Sciatic nerve (tissue), 2 donors: ENCODE measurements around the gene TAF4. TPM values are rescaled to one million over a fixed set of nuclear protein-coding genes. Genes with fewer than 3 reads are reported as not detected.

Experiments used
- ATAC-seq: fragments of 200-7000 bp; cut with Tn5 transposase; one replicate; pipeline ENCODE4 v1.9.1; 2020; ENCODE audit warnings: mild to moderate bottlenecking, moderate library complexity
- DNase-seq: peaks from one replicate; pipeline ENCODE4 v3.0.0-alpha.2; 2020; ENCODE audit warnings: low spot score
- intact Hi-C: fragments of 100-400 bp; cut with DNase I; formaldehyde crosslinking; loops from one replicate; pipeline ENCODE4 v1.14.2; 2022
- microRNA-seq: library from miRNA; unstranded; fragments of <30 nt; microRNA quantifications from one replicate; pipeline ENCODE4 v1.2.0, GENCODE V29; 2020
- total RNA-seq: library from RNA; stranded (reverse); fragmentation: NEBNext Ultra II Directional; extraction: Animal tissue kit (Norgen Biotek cat#: 25700); gene quantifications from one replicate; pipeline ENCODE4 v1.2.1, GENCODE V29; 2021
- donor health status: DM: no; HTN: no; CAD: no.
- donor health status: DM: no; HTN: no; CAD: no.

Gene TAF4
- total RNA-seq, 1 donor from 2014 or later, result 20.1 TPM

DNA sequence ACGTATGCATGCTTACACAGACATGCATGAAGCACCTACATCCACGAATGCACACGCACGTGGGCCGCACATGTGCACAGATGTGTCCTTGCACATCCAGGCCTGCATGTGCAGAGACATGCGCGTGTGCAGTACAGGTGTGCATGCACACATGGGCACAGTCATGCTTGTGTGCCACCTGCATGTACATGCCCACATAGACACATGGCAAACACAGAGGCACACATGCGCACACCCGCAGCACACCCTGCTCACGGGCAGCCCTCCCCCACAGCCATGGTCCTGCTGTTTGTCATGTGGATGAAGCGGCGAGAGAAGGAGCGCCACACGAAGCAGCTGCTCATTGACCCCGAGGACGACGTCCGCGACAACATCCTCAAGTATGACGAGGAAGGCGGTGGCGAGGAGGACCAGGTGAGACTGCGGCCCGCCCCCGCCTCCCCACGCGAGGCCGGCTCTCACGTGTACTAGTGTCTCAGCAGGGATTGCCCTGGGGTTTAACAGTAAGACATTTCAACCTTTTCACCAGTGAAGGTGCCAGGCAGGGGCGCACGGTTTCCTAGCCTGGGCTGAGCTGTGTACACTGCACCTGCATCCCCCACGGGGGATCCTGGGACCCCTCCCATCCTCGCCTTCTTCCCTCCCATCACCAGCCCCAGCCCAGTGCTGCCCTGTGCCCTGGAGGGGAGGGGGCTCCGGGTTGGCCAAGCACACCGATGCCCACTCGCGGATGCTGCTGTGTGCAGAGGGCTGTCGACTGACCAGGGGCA lies 132.8 kb downstream of the TAF4 start:
- intact Hi-C loops, result no loop called here
- no peak for DNase-seq
- no peak for ATAC-seq

DNA sequence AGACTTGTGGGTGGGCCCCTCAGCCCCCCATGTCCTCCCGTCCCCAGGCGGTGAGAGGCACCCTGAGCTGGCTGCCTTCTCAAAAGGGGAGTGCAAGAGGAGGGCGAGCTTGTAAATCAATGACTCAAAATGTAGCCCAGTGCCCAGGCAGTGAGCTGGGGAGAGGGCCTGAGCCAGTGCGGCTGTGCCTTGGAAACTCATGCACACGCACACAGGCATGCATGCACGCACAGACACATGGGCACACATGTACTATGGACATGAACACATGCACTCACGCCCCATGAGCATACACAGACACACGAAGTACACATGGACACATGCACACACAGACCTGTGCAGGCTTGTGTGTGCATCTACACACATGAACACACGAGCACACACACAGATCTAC lies 133.5 kb downstream of the TAF4 start:
- ATAC-seq, result no peak
- DNase-seq, result no peak
- intact Hi-C loops, result no loop called here

DNA sequence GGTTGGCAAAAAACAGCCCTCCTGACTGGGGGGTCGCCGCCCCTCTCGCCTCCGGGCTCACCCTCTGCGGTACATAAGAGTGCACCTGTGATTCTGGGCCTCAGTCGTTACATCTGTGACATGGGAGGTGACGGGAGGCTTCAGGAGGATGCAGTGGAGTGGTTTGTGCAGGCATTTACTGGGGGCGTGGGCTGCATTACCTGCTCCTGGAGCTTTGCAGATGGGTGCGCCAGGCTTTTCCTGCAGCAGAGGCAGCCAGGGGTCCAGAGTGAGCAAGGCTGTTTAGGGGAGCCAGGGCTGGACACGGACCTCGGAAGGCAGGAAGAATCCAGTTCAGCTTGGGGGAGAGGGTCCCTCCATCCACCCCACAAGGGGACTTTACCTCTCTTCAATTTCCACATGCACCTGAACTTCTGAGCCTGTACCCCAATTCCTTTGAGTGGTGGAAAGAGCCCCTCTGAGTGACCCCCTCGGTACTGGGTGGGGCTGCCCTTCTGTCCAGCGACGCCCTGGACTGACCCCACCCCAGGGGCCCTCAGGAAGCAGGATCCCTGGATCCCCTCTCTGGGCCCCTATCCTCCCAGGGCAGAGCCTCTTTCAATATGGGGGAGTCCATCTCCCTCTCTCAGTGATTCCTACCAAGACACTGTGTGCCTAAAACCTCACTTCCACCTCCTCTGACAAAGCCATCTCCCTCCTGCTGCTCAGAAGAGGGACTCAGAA lies 134.0 kb downstream of the TAF4 start:
- intact Hi-C loops, result no loop called here
- no peak for DNase-seq
- no peak for ATAC-seq

DNA sequence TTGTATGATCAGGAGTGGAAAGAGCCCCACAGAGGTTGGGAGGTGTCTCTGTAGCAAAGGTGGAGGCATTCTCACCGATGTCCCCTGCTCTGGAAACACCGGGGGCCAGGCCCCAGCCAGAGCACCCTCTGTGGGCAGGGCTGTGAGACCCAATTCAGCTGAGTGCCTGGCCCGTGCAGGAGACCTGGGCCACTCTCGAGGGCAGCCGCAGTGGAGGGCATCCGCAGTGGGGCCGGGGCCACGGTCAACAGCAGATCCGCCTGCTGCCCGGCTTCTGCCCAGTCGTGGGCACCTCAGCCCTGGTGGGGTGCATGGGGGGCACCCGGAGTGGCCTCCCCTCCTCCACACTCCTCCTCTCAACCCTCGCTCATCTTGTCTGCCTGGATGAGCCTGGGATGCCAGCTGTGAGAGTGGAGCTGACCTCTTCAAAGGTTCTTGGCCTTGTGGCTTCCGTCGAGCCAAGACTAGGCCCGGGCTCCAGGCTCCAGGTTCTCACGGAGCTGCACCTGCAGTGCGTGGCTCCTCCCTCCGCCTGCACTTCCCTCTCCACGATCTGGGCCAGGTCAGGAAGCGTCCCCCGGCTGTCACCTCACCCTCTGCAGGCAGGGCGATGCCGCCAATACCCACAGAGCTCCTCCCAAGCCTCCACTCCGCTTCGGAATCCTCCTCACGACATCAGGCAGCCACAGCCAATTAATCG lies 134.8 kb downstream of the TAF4 start:
- intact Hi-C loops, result no loop called here
- DNase-seq (no peak), ATAC-seq (no peak)

DNA sequence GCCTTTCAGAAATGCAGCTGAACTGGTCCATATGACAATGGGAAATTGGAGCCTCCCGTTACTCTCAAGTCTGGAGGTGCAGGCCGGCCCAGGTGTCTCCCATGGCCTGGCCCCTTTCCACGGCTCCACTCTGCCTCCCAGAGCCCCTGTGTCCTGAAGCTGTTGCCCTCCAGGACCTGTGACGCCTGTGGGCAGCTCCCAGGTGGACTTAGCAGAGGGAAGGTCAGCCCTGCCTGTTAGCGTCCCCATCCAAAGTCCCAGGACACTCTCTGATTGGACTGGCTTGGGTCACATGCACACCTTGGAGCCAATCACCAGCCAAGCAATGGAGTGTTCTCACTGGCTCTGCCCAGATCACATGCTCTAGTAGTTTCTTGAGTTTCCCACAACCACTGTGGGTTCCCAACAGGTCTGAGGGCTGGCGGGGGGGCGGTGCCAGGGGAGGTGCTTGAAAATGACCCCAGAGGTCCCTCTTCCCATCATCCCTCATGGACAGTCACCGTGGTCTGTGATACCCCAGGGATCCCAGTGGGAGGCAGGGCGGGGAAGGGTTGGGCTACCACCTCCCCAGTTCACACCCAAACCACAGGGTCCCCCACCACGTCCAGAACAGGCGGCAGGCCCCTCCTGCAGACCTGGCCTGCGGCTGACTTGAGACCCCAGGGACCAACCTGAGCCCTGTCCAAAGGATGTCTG lies 135.6 kb downstream of the TAF4 start:
- no peak for DNase-seq
- ATAC-seq, result no peak
- intact Hi-C loops, result no loop called here

DNA sequence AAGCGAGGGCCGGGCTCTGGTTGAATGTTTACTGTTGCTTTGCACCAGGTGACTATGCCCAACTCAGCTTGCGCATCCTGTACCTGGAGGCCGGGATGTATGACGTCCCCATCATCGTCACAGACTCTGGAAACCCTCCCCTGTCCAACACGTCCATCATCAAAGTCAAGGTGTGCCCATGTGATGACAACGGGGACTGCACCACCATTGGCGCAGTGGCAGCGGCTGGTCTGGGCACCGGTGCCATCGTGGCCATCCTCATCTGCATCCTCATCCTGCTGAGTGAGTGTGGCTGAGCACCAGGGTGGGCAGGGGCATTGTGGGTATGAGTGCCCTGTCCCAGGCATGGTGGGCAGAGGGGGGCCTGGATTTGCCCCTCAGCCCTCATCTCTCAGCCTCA lies 136.1 kb downstream of the TAF4 start:
- DNase-seq (no peak), ATAC-seq (no peak)
- intact Hi-C loops, result no loop called here

DNA sequence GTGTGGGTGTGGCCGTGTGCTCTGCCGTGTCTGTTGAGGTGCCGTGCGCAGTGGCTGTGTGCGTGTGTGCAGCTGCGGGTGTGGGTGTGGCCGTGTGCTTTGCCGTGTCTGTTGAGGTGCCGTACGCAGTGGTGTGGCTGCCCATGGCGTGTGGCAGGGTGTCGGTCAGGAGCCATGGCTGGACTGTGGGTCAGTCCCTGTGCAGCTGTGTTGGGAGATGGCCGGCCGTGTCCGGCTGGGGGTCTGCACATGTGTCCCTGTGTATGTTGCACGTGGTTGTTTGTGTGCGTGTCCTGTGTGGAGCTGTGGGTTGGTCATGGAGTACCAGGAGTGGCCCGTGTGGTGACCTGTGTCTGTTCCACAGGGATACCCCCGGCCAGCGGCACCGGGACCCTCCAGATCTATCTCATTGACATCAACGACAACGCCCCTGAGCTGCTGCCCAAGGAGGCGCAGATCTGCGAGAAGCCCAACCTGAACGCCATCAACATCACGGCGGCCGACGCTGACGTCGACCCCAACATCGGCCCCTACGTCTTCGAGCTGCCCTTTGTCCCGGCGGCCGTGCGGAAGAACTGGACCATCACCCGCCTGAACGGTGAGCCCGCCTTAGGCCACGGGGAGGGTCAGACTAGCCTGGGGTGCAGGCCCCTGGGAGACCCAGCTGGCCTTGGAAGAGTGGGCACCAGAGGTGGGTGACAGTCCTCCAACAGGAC lies 137.7 kb downstream of the TAF4 start:
- DNase-seq (no peak), ATAC-seq (no peak)
- intact Hi-C loops, result no loop called here

DNA sequence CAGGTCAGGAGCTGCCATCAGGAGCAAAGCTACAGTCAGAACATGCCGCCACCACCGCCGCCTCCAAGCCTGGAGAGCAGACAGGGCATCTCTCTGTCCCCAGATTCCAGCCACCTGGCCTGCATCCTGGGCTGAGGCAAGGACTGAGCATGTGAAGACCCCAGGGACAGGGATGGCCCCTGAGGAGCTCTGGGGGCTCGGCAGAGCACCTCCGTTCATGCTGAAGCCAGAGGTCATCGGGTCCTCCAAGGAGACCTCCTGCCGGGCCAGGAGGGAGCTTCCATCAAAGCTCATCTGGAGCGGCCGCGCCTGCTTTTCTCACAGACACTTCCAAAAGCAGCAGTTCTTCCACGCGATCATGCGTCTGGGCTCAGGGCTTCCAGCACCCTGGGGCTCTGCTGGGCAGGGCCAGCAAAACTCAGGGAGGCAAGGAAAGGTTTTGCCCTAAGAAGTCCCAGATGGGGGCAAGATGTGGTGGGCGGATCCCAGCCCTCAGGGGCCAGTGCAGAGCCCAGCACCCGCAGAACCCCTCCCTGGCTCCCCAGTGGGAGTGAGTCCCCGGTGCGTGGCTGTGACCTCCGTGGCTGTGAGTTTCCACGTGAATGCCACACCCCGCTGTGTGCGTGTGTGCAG lies 138.4 kb downstream of the TAF4 start:
- intact Hi-C loops, result no loop called here

DNA sequence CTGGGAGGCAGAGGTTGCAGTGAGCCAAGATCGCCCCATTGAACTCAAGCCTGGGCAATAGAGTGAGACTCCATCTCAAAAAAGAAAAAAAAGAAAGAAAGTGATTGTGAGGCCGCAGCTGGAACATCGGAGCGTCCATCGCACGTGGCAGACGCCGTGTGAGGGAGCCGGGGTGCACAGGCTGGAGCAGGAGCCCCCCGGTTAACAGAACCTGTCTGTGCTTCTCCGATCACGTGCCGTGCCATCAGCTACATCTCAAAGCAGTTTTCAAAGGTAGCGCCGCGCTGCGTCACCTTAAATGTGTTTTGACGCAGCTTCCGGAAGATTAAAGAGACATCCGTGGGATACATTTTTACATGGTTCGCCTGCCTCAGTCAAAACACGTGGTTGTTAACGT lies 138.9 kb downstream of the TAF4 start:
- intact Hi-C loops, result no loop called here
- ATAC-seq (no peak), DNase-seq (no peak)

More for the DNA sequence above, 138.4 kb downstream of the TAF4 start:
- no peak for DNase-seq
- ATAC-seq, result no peak

DNA sequence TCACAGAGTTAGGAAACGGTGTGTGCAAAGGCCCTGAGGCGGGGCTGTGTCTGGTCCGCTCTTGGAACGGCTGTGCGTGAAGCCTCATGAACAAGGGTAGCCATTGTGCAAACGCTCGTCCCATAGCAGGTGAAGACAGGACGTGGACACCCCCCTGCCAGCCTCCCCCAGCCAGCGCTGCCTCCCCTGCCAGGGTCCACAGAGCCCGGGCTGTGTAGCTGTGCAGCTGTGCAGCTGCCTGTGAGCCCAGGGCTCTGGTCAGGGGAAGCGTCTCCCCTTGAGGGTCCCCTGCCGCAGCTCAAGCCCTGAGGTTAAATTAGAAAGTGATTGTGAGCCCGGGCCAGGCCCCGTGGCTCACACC lies 139.4 kb downstream of the TAF4 start:
- ATAC-seq (no peak), DNase-seq (no peak)
- intact Hi-C loops, result no loop called here

DNA sequence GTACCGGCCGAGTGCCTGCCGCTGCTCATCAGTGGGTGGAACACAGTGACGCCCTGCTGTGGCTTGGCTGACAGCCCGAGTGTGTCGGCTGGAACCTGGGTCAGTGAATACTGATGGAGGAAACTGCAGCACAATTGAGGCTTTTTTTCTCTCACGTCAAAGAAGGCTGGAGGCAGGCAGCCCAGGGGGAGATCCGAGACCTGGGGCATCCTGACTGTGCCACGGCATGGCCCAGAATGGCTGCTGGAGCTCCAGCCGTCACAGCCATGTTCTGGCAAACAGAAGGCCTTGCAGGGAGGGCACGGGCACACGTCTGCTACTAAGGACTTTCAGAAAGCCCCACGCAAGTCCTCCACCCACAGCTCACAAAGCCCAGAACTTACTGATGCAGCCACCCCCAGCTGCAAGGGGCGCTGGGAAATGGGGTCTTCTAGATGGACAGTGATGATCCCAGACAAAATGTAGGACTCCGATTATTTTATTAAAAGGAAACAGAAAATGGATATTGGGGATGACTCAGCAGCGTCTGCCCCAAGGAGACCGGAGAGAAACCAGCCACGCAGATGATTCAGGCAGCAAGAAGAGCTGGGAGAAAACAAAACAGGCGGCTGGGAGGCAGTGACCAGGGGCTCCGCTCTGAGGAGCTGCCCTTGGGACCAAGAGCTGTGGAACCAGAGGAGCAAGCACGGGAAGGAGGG lies 140.0 kb downstream of the TAF4 start:
- ATAC-seq (no peak), DNase-seq (no peak)
- intact Hi-C loops, result no loop called here

DNA sequence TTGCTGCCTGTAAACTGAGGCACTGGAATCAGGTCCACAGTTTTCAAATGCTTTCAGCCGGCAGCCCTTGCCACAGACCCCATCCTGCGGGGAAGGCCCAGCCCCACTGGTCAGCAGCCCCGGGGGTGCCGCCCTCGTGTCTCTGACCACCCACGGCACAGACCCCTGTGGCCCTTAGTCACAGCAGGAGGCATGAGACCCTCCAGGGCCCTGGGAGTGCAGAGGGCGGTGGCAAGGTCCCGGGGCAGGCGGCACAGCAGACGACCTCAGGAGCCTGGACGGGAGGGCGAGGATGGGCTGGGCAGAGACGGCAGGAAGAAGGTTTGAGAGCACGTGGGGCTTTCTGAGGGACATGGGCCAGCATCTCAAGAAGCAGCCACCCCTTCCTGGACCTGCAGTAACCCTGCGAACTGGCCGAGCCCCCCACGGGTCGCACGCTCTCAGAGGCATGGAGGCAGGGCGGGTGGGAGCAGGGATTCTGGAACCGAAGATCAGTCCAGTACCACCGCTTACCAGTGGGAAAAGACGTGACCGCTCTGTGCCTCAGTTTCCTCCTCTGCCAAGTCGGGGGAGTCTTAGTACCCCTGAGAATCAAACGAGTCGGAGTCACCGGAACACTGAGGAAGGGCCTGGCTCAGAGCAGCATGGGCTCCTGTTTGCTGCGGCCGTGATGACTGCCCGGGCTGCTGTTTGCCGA lies 140.7 kb downstream of the TAF4 start:
- intact Hi-C loops, result no loop called here
- no peak for DNase-seq
- no peak for ATAC-seq

Small RNA genes lying within 50 kb of the gene (microRNA-seq; reads per million reads assigned to microRNA genes)
- gene MIR1257 (not detected), gene MIR3195 (not detected)

Other genes with a start within 250 kb of the TAF4 start
- 26.5 TPM for gene LSM14B, start 56.6 kb upstream of the TAF4 start, total RNA-seq
- gene PSMA7, start 77.5 kb upstream of the TAF4 start, total RNA-seq, result 124 TPM
- 18.9 TPM for gene SS18L1, start 77.9 kb upstream of the TAF4 start, total RNA-seq
- gene MTG2, start 117.1 kb upstream of the TAF4 start, total RNA-seq, result 31.4 TPM
- not detected for gene HRH3, start 154.4 kb upstream of the TAF4 start, total RNA-seq
- 53.3 TPM for gene OSBPL2, start 172.6 kb upstream of the TAF4 start, total RNA-seq
- gene ADRM1, start 237.1 kb upstream of the TAF4 start, total RNA-seq, result 47.5 TPM